Hepatocyte (in vitro differentiated cells): Measurements from ENCODE around the gene POU2F2. TPM values are rescaled to one million over a fixed set of nuclear protein-coding genes. Genes with fewer than 3 reads are reported as not detected.

Source experiments
- DNase-seq: peaks from one replicate; pipeline ENCODE4 v3.0.0-alpha.2; 2016; ENCODE audit warnings: low spot score
- H2AFZ ChIP-seq: fragments of 200-600 bp; sonication (generic); 2 replicates; pipeline ENCODE4 v1.6.0; 2016; ENCODE audit warnings: antibody characterized with exemption, mild to moderate bottlenecking
- H3K27ac ChIP-seq: fragments of 200-600 bp; sonication (generic); 2 replicates; pipeline ENCODE4 v1.5.1; 2016; ENCODE audit warnings: mild to moderate bottlenecking
- H3K27me3 ChIP-seq: fragments of 200-600 bp; sonication (generic); 2 replicates; pipeline ENCODE4 v1.6.1; 2016
- H3K36me3 ChIP-seq: fragments of 200-600 bp; sonication (generic); replicated peaks from 2 replicates; pipeline ENCODE4 v1.5.1; 2016; ENCODE audit warnings: low read depth; ENCODE audit not compliant: insufficient read depth
- H3K4me1 ChIP-seq: fragments of 200-600 bp; sonication (generic); 2 replicates; pipeline ENCODE4 v1.5.1; 2016; ENCODE audit warnings: mild to moderate bottlenecking, moderate library complexity; ENCODE audit not compliant: insufficient read depth
- H3K4me2 ChIP-seq: fragments of 200-600 bp; sonication (generic); 2 replicates; pipeline ENCODE4 v1.6.0; 2016
- H3K4me3 ChIP-seq: fragments of 200-600 bp; sonication (generic); 2 replicates; pipeline ENCODE4 v1.5.1; 2016; ENCODE audit warnings: mild to moderate bottlenecking
- H3K79me2 ChIP-seq: fragments of 200-600 bp; sonication (generic); 2 replicates; pipeline ENCODE4 v1.6.0; 2017; ENCODE audit warnings: mild to moderate bottlenecking
- H3K9me2 ChIP-seq: fragments of 200-600 bp; sonication (generic); replicated peaks from 2 replicates; pipeline ENCODE4 v1.6.0; 2017; ENCODE audit warnings: mild to moderate bottlenecking; ENCODE audit not compliant: insufficient read depth
- H3K9me3 ChIP-seq: fragments of 200-600 bp; sonication (generic); 2 replicates; pipeline ENCODE4 v1.5.1; 2016; ENCODE audit warnings: low read depth, mild to moderate bottlenecking
- H4K20me1 ChIP-seq: fragments of 200-600 bp; sonication (generic); 2 replicates; pipeline ENCODE4 v1.6.0; 2016; ENCODE audit warnings: mild to moderate bottlenecking; ENCODE audit not compliant: insufficient read depth, poor library complexity, severe bottlenecking
- EZH2 ChIP-seq: fragments of 200-600 bp; sonication (generic); IDR thresholded peaks from 2 replicates; pipeline ENCODE4 v1.6.1; 2016; ENCODE audit warnings: antibody characterized with exemption, mild to moderate bottlenecking, borderline replicate concordance
- EZH2phosphoT487 ChIP-seq: fragments of 200-600 bp; sonication (generic); IDR thresholded peaks from one replicate; pipeline ENCODE4 v1.6.1; 2018; ENCODE audit warnings: antibody characterized with exemption, mild to moderate bottlenecking, low read depth, moderate library complexity; ENCODE audit not compliant: unreplicated experiment, severe bottlenecking
- WGBS: methylation state at CpG from one replicate; pipeline ENCODE4 v1.1.6; 2016; ENCODE audit warnings: low lambda C conversion rate; ENCODE audit errors: missing lambda C conversion rate; 5-methylcytosine and 5-hydroxymethylcytosine counted together
- polyA plus RNA-seq: library from polyadenylated mRNA; unstranded; fragments of >200 nt; fragmentation: Nextera tagmentation; extraction: Ambion mirVana; gene quantifications from 2 replicates; pipeline ENCODE4 v1.2.1, GENCODE V29; 2016
- total RNA-seq: library from RNA; depleted of rRNA; stranded (reverse); fragments of >200 nt; gene quantifications from 2 replicates; pipeline ENCODE4 v1.2.3, GENCODE V29; 2014
- TF ChIP-seq, protein P1 (sequence below): fragments of 200-600 bp; sonication (generic); IDR thresholded peaks from 2 replicates; pipeline ENCODE4 v1.5.1; 2016; ENCODE audit warnings: antibody characterized with exemption, mild to moderate bottlenecking; ENCODE audit not compliant: poor library complexity

Gene POU2F2
- total and polyA plus RNA-seq, 2 experiments from 2014 or later = 0.15 TPM; not detected in 1

DNA sequence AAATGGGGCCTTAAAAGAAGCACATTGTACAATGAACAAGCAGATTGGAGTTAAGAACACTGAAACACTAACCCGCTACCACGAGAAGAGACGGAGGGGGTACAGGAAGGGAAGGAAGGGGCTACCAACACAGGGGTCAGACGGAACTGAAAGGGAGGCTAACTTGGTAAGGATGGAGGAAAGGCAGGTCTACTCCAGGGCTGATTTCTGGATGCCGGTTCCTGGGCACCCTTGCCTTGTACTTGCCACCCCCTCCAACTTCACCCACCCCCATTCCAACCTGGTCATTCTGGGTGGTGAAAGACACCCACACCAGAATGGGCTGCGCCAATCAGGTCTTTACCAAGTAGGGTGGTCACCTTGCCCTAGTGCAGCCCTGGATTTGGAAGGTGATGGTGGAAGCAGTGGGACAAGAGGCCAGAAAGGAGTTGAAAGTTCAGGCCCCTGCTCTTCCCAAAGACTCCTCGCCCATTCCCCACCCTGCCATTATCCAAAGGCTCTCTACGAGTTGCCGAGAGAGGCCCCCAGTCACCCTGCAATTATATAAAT lies 46.0 kb downstream of the POU2F2 start:
- DNase-seq = no peak
- no peaks in the 10 kb centered on the region for H3K4me1 ChIP-seq
- H3K9me3 ChIP-seq = no peaks in the 10 kb centered on the region
- peaks cover 3% of the 10 kb centered on the region for H3K79me2 ChIP-seq
- peaks cover 1% of the 10 kb centered on the region for H4K20me1 ChIP-seq
- H3K36me3 ChIP-seq = no peaks in the 10 kb centered on the region
- H3K9me2 ChIP-seq = no peaks in the 10 kb centered on the region
- no peak overlapping the region for H3K4me3 ChIP-seq
- no peaks in the 10 kb centered on the region for H3K27me3 ChIP-seq
- no peak overlapping the region for H3K4me2 ChIP-seq
- 93% methylated on average over 9 of the region's 9 CpGs for WGBS
- H2AFZ ChIP-seq = no peak overlapping the region
- H3K27ac ChIP-seq = no peak overlapping the region
- TF ChIP-seq EZH2phosphoT487 (no peak), EZH2 (no peak)
- TF ChIP-seq, protein P1, sequence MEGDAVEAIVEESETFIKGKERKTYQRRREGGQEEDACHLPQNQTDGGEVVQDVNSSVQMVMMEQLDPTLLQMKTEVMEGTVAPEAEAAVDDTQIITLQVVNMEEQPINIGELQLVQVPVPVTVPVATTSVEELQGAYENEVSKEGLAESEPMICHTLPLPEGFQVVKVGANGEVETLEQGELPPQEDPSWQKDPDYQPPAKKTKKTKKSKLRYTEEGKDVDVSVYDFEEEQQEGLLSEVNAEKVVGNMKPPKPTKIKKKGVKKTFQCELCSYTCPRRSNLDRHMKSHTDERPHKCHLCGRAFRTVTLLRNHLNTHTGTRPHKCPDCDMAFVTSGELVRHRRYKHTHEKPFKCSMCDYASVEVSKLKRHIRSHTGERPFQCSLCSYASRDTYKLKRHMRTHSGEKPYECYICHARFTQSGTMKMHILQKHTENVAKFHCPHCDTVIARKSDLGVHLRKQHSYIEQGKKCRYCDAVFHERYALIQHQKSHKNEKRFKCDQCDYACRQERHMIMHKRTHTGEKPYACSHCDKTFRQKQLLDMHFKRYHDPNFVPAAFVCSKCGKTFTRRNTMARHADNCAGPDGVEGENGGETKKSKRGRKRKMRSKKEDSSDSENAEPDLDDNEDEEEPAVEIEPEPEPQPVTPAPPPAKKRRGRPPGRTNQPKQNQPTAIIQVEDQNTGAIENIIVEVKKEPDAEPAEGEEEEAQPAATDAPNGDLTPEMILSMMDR = no peak

- TF ChIP-seq EZH2 (no peak), EZH2phosphoT487 (no peak)
- TF ChIP-seq, protein P1 = no peak
- no peaks in the 10 kb centered on the region for H3K4me1 ChIP-seq
- DNase-seq = no peak
- no peaks in the 10 kb centered on the region for H3K9me3 ChIP-seq
- no peaks in the 10 kb centered on the region for H3K27me3 ChIP-seq
- 97% methylated on average over 5 of the region's 5 CpGs for WGBS
- H3K36me3 ChIP-seq = no peaks in the 10 kb centered on the region
- no peak overlapping the region for H3K27ac ChIP-seq
- H3K4me3 ChIP-seq = no peak overlapping the region
- H2AFZ ChIP-seq = no peak overlapping the region
- no peak overlapping the region for H3K4me2 ChIP-seq
- peaks cover 7% of the 10 kb centered on the region for H3K79me2 ChIP-seq
- H3K9me2 ChIP-seq = no peaks in the 10 kb centered on the region
- H4K20me1 ChIP-seq = peaks cover 9% of the 10 kb centered on the region
These were observed 48.7 kb downstream of the POU2F2 start for GRCh38 chr19:42083537-42083936.

- Histone ChIP-seq H3K4me1 (peaks cover 9% of the 10 kb centered on the region), H3K27ac (peak overlapping the region; percentile 53), H3K4me3 (no peak overlapping the region), H3K9me3 (no peaks in the 10 kb centered on the region), H3K9me2 (no peaks in the 10 kb centered on the region), H4K20me1 (peaks cover 27% of the 10 kb centered on the region), H3K79me2 (peaks cover 25% of the 10 kb centered on the region), H3K4me2 (no peak overlapping the region), H3K27me3 (no peaks in the 10 kb centered on the region), H2AFZ (no peak overlapping the region), H3K36me3 (no peaks in the 10 kb centered on the region)
- peak; percentile 58 for DNase-seq
- 69% methylated on average over 2 of the region's 2 CpGs for WGBS
- TF ChIP-seq, protein P1 = peak; percentile 43
- TF ChIP-seq EZH2phosphoT487 = no peak
These were observed 50.6 kb downstream of the POU2F2 start for GRCh38 chr19:42081584-42082203.
